Testis (tissue), 2 donors: ENCODE data around the gene CCDC15.

Source experiments
- CTCF ChIP-seq, 3 experiments: fragments of 450-650 bp in 2 of 3; fragments of 200-600 bp in 1 of 3; sonication (generic) in 1 of 3; IDR thresholded peaks; one replicate each; pipeline ENCODE4 v1.5.1; 2016 to 2019; ENCODE audit warnings: antibody characterized with exemption in 3 of 3, mild to moderate bottlenecking in 2 of 3, moderate library complexity in 1 of 3
- POLR2A ChIP-seq: fragments of 450-650 bp; IDR thresholded peaks from one replicate; pipeline ENCODE4 v1.6.1; 2017; ENCODE audit warnings: antibody characterized with exemption, mild to moderate bottlenecking, moderate library complexity

GRCh38 chr11:124984512-124984854 lies 30.5 kb downstream of the CCDC15 start:
- TF ChIP-seq CTCF (IDR thresholded peaks at IDR 0.05) (no peak), POLR2A (no peak)
